Ammon's horn (tissue), 1 donor: ENCODE data around the gene TNFSF9.
A peak's percentile ranks its signal among the peaks of the same experiment; 100 is the strongest.
"Not testable (repeated sequence)": the region's sequence is repeated elsewhere in the genome, so short reads cannot be mapped to it uniquely, and the experiment has no call there.

Experiments used
- DNase-seq: peaks from one replicate; pipeline ENCODE4 v3.0.0-alpha.2; 2016; ENCODE audit warnings: low spot score

TNFSF9 gene

GRCh38 chr19:6508028-6508771, 22.6 kb upstream of the TNFSF9 start:
- DNase-seq, result not testable (repeated sequence)

GRCh38 chr19:6509118-6509971, 21.5 kb upstream of the TNFSF9 start:
- peak; percentile 97 for DNase-seq

DNA sequence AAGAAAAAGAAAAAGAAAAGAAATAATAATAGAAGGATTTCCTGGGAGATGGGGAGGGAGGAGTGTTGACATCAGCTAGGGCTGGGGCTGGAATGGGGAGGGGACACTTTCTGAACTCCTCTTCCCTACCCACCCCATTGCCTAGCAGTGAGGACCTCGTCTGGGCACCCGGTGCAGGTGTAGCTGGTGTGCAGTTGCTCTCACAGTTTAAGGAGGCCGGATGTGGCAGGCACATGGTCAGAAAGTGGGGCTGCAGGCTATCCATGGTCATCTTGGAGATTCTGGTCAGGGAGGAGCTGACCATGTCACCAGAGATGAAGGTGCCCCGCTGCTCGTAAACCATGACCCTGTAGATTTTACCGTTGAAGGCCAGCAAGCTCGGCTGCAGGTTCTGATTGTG, 20.2 kb upstream of the TNFSF9 start:
- no peak for DNase-seq

GRCh38 chr19:6514089-6514488, 16.7 kb upstream of the TNFSF9 start:
- no peak for DNase-seq

- DNase-seq, result no peak
Measured at GRCh38 chr19:6514926-6515544, 15.8 kb upstream of the TNFSF9 start.

GRCh38 chr19:6516018-6516658, 14.7 kb upstream of the TNFSF9 start:
- DNase-seq, result peak; percentile 97

DNA sequence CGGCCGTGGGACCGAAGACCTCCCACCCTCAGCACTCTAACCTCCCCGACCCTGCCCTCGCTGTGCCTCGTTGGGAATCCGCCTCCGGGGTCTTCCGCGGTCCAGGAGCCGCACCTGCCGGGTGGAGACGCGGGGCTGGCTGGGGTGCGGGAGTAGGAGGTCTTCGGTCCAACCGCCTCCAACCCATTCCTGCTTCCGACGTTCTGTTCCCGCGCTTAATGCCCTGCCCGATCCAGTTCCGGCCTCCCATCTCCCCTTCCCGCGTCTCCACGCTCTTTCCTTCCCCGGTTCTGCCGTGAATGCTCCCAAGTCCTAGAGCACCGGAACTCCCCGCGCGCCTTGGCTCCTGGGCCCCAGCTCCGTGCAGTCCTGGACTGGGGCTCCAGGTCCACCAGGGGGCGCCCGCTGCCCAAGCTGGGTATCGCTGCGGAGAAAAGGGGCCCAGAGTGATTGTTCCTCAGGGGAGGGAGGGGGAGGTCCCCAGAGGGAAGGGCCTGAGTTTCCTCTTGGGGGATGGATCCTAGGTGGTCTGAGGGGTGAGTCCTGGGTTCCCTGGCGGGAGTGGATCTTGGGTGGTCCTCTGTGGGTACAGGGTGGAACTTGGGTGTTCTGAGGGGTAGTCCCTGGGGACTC, 14.1 kb upstream of the TNFSF9 start:
- DNase-seq, result peak; percentile 92

DNA sequence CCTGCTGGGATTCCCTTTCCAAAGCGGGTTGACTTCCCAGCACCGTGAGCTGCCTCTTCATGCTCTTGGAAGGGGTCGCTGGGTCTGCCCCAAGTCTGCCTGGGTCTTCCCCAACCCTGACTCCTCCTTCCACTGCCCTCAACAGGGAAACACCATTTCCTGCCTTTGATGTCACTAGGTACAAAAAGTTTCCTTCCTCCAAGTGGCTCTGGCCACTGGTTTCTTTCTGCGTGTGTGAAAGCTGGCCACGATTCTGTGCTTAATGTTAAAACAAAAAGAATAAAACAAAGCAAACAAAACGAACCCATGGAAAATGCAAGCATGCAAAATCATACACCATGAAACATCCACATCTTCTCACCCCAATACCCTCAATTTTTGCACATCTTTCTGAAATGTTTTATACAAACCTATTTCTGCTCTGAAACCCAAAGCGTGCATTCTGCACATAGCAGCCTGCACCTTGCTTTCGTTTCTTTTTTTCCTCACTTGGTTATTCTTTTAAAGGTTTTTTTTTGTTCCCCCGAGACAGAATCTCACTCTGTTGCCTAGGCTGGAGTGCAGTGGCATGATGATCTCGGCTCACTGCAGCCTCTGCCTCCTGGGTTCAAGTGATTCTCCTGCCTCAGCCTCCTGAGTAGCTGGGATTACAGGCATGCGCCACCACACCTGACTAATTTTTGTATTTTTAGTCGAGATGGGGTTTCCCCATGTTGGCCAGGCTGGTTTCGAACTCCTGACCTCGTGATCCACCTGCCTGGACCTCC, 12.5 kb upstream of the TNFSF9 start:
- DNase-seq, result no peak

DNA sequence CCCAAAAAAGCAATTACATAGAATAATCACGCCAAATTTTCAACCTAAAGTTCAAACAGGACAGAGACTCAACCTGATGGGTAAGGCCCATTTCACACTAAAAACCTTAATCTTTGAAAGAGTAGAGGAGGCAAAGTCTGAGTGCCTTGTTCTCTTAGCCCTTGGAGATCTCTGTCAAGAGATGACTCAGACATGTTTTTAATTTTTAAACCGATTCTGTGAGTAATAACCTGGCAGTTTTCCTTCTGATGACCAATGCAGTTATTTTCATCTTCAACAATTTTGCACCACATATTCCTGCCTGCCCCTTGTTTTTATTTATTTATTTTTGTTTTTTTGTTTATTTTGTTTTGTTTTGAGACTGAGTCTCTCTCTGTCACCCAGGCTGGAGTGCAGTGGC, 11.5 kb upstream of the TNFSF9 start:
- DNase-seq, result no peak

GRCh38 chr19:6521718-6522646, 8.8 kb upstream of the TNFSF9 start:
- DNase-seq, result no peak

DNA sequence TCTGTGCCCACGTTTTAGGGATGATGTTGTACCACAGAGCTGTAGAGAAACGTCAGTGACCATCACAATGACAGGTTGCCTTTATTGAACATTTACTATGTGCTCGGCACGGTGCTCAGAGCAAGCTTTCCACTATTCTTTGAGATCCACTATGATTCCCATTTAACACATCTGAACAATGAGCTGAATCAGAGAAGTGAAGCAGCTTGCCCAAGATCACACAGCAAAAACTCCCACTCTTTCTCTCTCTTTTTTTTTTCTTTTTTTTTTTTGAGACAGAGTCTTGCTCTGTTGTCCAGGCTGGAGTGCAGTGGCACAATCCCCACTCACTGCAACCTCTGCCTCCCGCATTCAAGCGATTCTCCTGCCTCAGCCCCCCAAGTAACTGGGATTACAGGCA, 8.1 kb upstream of the TNFSF9 start:
- DNase-seq, result no peak

- DNase-seq, result no peak
Measured at GRCh38 chr19:6524311-6524710, 6.5 kb upstream of the TNFSF9 start.

- DNase-seq, result no peak
Measured at GRCh38 chr19:6527893-6528543, 2.8 kb upstream of the TNFSF9 start.

DNA sequence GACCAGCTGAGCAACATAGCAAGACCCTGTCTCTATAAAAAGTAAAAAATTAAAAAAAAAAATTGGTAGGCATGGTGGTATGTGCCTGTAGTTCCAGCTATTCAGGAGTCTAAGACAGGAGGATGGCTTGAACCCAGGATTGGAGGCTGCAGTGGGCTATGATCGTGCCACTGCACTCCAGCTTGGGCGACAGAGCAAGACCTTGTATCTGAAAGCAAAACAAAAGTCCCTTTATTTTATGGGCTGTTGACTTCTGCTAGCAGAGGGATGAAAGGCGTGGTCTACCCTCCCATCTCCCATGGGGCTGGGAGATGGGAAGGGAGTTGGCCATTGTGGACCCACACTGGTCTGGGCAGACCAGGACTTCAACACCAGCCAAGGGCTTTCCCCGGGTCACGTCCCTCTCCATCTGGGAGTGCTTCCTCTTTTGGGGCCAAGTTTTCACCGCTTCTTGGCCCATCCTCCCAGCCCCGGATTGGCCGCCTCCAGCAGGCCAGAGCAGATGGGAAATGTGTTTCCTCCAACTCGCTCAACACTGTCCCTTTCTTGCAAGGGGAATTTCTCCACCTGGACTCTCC, 2.2 kb upstream of the TNFSF9 start:
- peak; percentile 78 for DNase-seq

GRCh38 chr19:6529351-6529750, 1.5 kb upstream of the TNFSF9 start:
- no peak for DNase-seq

DNA sequence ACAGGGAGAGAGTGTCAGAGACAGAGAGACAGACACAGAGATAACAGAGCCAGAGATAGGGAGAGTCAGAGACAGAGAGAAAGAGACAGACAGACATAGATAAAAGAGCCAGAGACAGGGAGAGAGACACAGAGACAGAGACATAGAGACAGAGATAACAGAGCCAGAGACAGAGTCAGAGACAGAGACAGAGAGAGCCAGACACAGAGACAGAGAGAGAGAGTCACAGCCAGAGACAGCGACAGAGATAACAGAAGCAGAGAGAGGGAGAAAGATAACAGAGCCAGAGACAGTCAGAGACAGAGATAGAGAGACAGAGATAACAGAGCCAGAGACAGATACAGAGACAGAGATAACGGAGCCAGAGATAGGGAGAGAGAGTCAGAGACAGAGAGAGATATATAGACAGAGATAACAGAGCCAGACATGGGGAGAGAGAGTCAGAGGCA, 865 bp upstream of the TNFSF9 start:
- DNase-seq, result no peak

DNA sequence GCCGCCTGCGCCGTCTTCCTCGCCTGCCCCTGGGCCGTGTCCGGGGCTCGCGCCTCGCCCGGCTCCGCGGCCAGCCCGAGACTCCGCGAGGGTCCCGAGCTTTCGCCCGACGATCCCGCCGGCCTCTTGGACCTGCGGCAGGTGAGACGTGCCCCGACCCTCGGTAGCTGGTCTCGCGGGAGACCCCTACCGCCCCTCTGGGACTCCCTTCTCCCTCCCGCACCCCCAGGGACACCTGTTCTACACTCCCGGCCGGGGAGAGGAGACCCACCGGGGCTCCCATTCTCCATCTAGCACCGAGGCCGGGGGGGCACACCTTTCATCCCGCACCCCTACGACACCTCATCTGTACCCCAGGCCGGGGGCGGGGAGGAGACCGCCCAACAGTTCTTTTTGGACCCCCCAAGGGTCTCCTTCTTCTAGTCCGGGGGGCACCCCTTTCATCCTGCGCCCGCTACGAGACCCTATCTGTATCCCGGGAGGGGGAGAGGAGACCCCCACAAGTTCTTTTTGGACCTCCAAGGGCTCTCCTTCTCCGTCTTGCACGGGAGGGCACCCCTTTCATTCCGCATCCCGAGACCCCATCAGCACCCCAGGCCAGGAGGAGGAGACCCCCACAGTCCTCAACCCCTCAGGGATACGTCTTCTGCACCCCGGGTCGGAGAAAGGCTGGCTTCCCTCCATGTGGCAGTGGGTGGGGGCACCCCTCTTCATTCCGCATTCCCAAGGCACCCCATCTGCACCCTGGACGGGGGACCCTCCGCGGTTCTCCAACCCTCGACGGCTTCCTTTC, 533 bp downstream of the TNFSF9 start:
- no peak for DNase-seq

DNA sequence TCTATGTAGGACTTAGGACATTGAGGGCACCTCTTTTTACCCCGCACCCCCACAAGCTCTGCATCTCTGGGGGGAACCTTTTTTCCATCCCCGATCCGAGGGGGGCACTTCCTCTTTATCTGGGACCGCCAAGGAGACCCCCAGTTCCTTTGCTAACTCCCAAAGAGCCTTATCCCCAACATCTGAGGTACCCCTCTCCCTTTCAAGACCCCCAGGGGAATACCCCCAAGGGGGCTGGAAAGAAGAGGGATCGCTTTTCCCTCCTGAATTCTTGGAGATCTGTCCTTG, 1.1 kb downstream of the TNFSF9 start:
- DNase-seq, result no peak
